IgD-negative memory B cell (primary cell): Measurements from ENCODE around the gene FNDC3B. TPM values are rescaled to one million over a fixed set of nuclear protein-coding genes. Genes with fewer than 3 reads are reported as not detected.

ENCODE experiments used
- H3K27ac Mint-ChIP-seq, 3 donors: one replicate each; pipeline ENCODE4 v1.8.0; 2020 to 2022; ENCODE audit warnings: mild to moderate bottlenecking in 3 of 3, mixed read lengths in 3 of 3, moderate library complexity in 1 of 3
- H3K27me3 Mint-ChIP-seq: one replicate; pipeline ENCODE4 v1.8.0; 2021; ENCODE audit warnings: mixed read lengths
- H3K36me3 Mint-ChIP-seq: one replicate; pipeline ENCODE4 v1.8.0; 2020; ENCODE audit warnings: mild to moderate bottlenecking, mixed read lengths
- H3K4me1 Mint-ChIP-seq, 3 donors: one replicate each; pipeline ENCODE4 v1.8.0; 2020 to 2022; ENCODE audit warnings: mixed read lengths in 3 of 3, mild to moderate bottlenecking in 1 of 3
- H3K4me3 Mint-ChIP-seq, 4 donors: one replicate each; pipeline ENCODE4 v1.8.0; 2020 to 2022; ENCODE audit warnings: mild to moderate bottlenecking in 4 of 4, mixed read lengths in 4 of 4, moderate library complexity in 3 of 4
- H3K9me3 Mint-ChIP-seq, 3 donors: one replicate each; pipeline ENCODE4 v1.8.0; 2020 to 2021; ENCODE audit warnings: mixed read lengths in 3 of 3, mild to moderate bottlenecking in 1 of 3
- polyA plus RNA-seq: library from polyadenylated mRNA; unstranded; fragments of 300-500 nt; fragmentation: Illumina TruSeq; gene quantifications from one replicate; pipeline ENCODE4 v1.2.3, GENCODE V29; 2021

Gene FNDC3B
- polyA plus RNA-seq, 1 donor from 2014 or later = 3.5 TPM

DNA sequence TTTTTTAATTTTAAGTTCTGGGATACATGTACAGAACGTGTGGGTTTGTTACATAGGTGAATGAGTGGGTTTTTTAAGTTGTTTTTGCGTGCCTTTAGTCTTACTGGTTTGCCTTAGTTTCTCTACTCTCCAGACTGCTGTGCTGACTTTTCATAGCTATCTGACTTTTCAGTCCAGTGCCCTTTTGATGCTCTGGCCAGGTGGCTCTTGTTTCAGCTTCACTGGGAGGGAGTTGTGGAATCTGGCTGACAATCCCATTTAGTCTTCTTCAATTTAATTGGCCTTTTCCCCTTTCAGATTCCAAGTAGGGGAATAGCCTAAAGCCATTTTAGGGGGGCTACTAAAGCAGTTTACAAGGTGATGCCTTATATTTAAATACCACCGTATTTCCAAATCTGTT, 30.1 kb downstream of the FNDC3B start:
- no peak overlapping the region for H3K4me3 Mint-ChIP-seq
- peaks cover 1% of the 10 kb centered on the region for H3K36me3 Mint-ChIP-seq
- H3K27me3 Mint-ChIP-seq = no peaks in the 10 kb centered on the region
- peaks cover 0 to 5% (median 2%) of the 10 kb centered on the region in 3 donors for H3K9me3 Mint-ChIP-seq
- H3K4me1 Mint-ChIP-seq = peaks cover 0 to 2% (median 0%) of the 10 kb centered on the region in 3 donors
- H3K27ac Mint-ChIP-seq = no peak overlapping the region

GRCh38 chr3:172070269-172070668, 30.9 kb downstream of the FNDC3B start:
- H3K27ac Mint-ChIP-seq = no peak overlapping the region
- no peaks in the 10 kb centered on the region for H3K27me3 Mint-ChIP-seq
- peaks cover 0 to 2% (median 0%) of the 10 kb centered on the region in 3 donors for H3K9me3 Mint-ChIP-seq
- H3K4me3 Mint-ChIP-seq = no peak overlapping the region
- H3K36me3 Mint-ChIP-seq = peaks cover 1% of the 10 kb centered on the region
- H3K4me1 Mint-ChIP-seq = peaks cover 0 to 2% (median 0%) of the 10 kb centered on the region in 3 donors

GRCh38 chr3:172070802-172071201, 31.4 kb downstream of the FNDC3B start:
- Mint-ChIP-seq H3K9me3 (peaks cover 0 to 2% (median 0%) of the 10 kb centered on the region in 3 donors), H3K27me3 (no peaks in the 10 kb centered on the region), H3K4me3 (no peak overlapping the region), H3K36me3 (peaks cover 3% of the 10 kb centered on the region), H3K27ac (no peak overlapping the region), H3K4me1 (peaks cover 0 to 2% (median 0%) of the 10 kb centered on the region in 3 donors)

GRCh38 chr3:172071780-172072330, 32.5 kb downstream of the FNDC3B start:
- Mint-ChIP-seq H3K36me3 (peaks cover 3% of the 10 kb centered on the region), H3K4me3 (no peak overlapping the region), H3K27ac (peak overlapping the region in 1 of 3 donors; percentile 13), H3K4me1 (peaks cover 0 to 2% (median 0%) of the 10 kb centered on the region in 3 donors), H3K27me3 (no peaks in the 10 kb centered on the region), H3K9me3 (peaks cover 0 to 2% (median 0%) of the 10 kb centered on the region in 3 donors)

DNA sequence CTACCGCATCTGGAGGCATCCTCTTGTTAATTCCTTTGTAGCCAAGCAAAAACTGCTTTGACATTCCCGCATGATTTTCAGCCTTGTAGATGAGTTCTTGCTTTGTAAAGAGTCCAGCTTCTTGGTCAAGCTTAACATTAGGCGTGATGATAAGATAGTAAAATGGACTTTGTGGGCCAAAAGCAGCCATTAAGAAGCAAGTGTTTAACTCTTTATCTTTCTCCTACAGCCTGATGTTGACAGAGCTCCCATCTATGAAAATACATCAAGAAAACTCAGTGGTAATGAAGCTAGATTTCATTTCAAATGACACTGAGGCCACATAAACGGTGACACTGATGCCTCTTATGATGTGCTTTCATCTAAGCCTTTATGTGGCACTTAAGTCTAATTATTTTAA, 33.2 kb downstream of the FNDC3B start:
- H3K27ac Mint-ChIP-seq = peak overlapping the region in 1 of 3 donors; percentile 7
- peaks cover 5% of the 10 kb centered on the region for H3K36me3 Mint-ChIP-seq

DNA sequence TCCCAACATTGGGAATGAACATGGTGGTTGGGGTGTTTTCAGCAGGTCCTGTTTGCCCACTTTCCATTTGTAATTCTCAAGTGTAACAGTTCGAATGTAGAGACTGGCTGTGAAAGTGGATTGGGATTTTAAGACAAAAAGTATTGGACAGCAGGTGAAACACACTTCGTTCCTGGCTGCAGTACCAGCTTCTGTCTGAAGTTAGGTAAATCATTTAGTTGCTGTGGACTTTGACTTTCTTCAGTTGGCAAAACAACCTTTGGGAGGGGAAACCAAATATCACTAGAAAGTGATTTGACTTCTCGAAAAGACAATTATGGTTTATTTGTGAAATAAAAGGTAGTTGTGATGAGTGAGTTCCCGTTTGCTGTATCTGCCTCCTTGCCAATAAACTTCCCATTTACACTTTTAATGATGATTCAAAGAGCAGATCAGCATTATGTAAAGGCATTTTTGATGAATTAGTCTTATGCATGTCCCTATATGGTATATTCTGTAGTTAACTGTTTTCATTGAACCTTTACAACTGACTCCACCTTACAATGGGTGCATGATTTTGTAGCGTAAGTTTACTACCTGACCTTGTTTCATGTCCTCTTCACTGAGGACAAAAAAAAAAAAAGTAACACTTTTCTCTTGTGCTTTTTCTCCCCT, 34.0 kb downstream of the FNDC3B start:
- Mint-ChIP-seq H3K27me3 (no peaks in the 10 kb centered on the region), H3K9me3 (peaks cover 0 to 2% (median 0%) of the 10 kb centered on the region in 3 donors), H3K36me3 (peaks cover 7% of the 10 kb centered on the region), H3K4me1 (no peaks in the 10 kb centered on the region), H3K4me3 (no peak overlapping the region), H3K27ac (no peak overlapping the region)

More for the DNA sequence above, 33.2 kb downstream of the FNDC3B start:
- Mint-ChIP-seq H3K4me1 (no peaks in the 10 kb centered on the region), H3K4me3 (no peak overlapping the region), H3K9me3 (peaks cover 0 to 2% (median 0%) of the 10 kb centered on the region in 3 donors), H3K27me3 (no peaks in the 10 kb centered on the region)

DNA sequence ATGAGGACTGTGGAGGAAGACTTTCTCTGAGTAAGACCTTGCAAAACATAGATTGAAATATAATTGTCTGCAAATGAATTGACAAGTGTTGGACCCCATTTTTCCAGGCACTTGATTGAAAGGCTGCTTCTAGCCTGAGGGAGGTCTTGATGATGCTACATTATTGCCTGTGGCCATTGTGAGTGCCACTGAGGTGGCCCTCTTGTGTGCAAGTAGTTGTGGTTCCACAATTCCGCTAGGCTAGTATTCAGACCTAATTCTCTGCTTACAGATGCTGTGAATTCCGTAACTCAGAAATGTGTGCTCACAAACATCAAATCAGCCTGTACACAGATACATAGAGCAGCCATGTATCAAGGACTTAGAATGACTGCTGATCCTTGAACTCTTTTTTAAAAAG, 34.7 kb downstream of the FNDC3B start:
- H3K4me1 Mint-ChIP-seq = no peaks in the 10 kb centered on the region
- no peak overlapping the region for H3K4me3 Mint-ChIP-seq

GRCh38 chr3:172074586-172074985, 35.2 kb downstream of the FNDC3B start:
- Mint-ChIP-seq H3K27ac (no peak overlapping the region), H3K36me3 (peaks cover 6% of the 10 kb centered on the region), H3K4me1 (no peaks in the 10 kb centered on the region), H3K4me3 (no peak overlapping the region), H3K9me3 (peaks cover 0 to 2% (median 0%) of the 10 kb centered on the region in 3 donors), H3K27me3 (no peaks in the 10 kb centered on the region)

More for the DNA sequence above, 34.7 kb downstream of the FNDC3B start:
- Mint-ChIP-seq H3K9me3 (peaks cover 0 to 2% (median 0%) of the 10 kb centered on the region in 3 donors), H3K36me3 (peaks cover 7% of the 10 kb centered on the region), H3K27ac (no peak overlapping the region), H3K27me3 (no peaks in the 10 kb centered on the region)

DNA sequence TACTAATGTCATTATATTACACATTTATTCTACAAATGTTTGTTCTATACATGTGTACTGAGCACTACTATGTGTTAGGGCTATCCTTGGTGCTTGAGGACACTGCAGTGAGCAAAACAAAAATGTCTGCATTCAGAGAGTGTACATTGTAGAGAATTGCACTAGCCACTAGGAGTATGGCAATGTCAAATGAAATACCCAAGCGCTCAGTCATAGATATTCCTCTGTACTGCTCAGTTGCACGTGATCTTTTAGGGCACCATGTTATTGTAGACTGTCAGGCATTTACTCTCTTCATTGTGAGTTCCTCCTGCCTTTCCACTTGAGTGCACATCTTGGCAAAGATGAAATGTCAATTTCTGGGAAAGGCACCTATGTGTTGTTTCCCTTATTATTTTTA, 36.8 kb downstream of the FNDC3B start:
- Mint-ChIP-seq H3K4me3 (no peak overlapping the region), H3K27ac (no peak overlapping the region), H3K9me3 (no peaks in the 10 kb centered on the region), H3K27me3 (no peaks in the 10 kb centered on the region), H3K36me3 (peaks cover 6% of the 10 kb centered on the region), H3K4me1 (no peaks in the 10 kb centered on the region)

DNA sequence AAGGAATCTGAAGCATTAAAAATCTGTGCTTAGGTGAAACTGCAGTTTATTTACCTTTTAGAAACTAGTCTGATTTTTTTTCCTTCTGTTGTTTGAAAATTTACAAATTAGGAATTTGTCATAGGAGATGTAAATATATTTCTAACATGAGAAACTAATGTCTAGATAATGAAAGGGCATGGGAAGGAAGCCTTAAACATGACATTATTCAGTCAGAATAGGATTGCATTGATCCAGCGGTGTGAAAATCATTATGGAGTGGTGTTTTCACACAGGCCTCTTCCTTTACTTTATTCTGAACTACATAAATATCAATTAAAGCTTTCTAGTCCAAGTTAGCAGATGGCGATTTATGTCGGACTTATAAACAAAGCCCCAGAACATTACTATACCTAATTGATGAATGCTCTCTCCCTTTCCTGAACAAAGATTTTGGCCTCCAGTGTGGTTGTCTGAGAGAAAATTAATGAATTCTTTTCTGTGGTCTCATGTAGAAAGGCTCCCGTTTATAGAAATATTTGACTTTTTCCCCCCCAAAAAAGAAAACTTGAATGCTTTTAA, 37.9 kb downstream of the FNDC3B start:
- H3K9me3 Mint-ChIP-seq = no peaks in the 10 kb centered on the region
- H3K4me3 Mint-ChIP-seq = no peak overlapping the region
- H3K27ac Mint-ChIP-seq = no peak overlapping the region
- H3K4me1 Mint-ChIP-seq = no peaks in the 10 kb centered on the region
- H3K36me3 Mint-ChIP-seq = peaks cover 6% of the 10 kb centered on the region
- no peaks in the 10 kb centered on the region for H3K27me3 Mint-ChIP-seq

GRCh38 chr3:172078244-172078643, 38.9 kb downstream of the FNDC3B start:
- Mint-ChIP-seq H3K27me3 (no peaks in the 10 kb centered on the region), H3K4me1 (no peaks in the 10 kb centered on the region), H3K9me3 (no peaks in the 10 kb centered on the region), H3K27ac (peak overlapping the region in 1 of 3 donors; percentile 62), H3K36me3 (peaks cover 6% of the 10 kb centered on the region), H3K4me3 (no peak overlapping the region)

DNA sequence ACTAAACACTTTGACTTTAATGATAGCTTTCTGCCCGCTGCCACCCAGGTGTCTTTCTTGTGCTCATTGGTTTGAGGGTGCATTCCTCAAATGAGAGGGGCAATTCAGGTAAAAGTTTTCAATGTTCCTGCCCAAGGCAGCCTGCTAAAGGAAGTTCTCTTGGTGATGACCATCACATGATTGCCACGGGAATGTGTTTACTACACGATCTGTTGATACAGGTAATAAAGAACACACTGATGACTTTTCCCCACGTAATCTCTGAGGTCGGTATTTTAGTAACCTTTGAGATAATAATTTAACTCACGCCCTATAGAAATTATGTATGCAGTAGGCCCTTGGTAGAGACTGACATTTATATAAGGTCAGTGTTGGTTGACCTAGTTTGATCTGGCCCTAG, 39.3 kb downstream of the FNDC3B start:
- H3K9me3 Mint-ChIP-seq = no peaks in the 10 kb centered on the region
- peak overlapping the region in 1 of 3 donors; percentile 62 for H3K27ac Mint-ChIP-seq
- peaks cover 6% of the 10 kb centered on the region for H3K36me3 Mint-ChIP-seq
- no peaks in the 10 kb centered on the region for H3K4me1 Mint-ChIP-seq
- H3K4me3 Mint-ChIP-seq = no peak overlapping the region
- no peaks in the 10 kb centered on the region for H3K27me3 Mint-ChIP-seq

DNA sequence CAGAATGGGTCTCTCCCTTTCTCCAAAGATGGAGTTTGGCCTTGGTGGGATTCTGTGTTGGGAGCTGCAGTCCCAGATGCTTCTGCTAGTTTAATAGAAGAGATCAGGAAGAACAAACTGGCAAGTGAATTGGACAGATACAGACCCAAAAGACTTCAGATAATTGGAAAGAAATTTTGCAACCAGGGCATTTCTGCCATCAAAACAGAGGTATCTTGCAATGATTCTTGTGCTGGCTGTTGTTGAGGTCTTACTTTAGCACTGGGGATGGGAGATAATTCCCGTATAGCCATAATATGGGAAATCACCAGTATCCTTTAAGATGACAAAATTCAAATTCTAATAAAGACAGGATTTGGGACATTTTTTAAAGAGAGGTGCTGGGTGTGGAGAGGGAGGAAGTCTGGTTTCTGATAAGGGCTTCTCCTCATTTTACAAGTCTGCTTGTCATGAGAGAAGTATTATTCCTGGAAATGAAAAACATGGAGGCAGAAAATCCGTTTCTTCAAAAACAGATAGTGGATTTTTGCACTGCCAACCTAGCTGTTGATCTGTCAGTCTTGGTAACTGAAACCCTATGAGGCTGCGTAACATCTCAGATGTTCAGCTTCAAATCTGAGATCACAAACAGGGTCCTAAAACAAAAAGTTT, 40.1 kb downstream of the FNDC3B start:
- Mint-ChIP-seq H3K27ac (no peak overlapping the region), H3K9me3 (no peaks in the 10 kb centered on the region)

DNA sequence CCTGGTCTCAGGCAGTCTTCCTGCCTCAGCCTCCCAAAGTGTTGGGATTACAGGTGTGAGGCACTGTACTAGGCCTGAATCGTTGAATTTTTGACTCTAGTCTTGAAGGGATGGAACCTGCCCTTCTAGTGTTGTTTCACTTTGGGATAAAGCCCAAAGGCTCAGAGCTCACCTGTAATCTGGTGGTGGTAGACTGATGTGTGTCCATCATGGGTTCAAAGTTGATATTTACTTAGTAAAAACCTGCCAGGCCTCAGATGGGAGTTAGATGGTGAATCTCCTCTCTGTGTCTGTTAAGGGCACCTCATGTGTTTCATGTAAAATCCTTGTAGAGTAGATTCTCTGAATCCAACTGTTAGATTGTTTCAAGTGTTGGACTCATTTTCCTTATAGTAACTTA, 41.1 kb downstream of the FNDC3B start:
- Mint-ChIP-seq H3K27me3 (no peaks in the 10 kb centered on the region), H3K27ac (no peak overlapping the region), H3K4me1 (no peaks in the 10 kb centered on the region), H3K36me3 (peaks cover 6% of the 10 kb centered on the region), H3K4me3 (no peak overlapping the region), H3K9me3 (peaks cover 0 to under 1% (median 0%) of the 10 kb centered on the region in 3 donors)

More for the DNA sequence above, 40.1 kb downstream of the FNDC3B start:
- Mint-ChIP-seq H3K27me3 (no peaks in the 10 kb centered on the region), H3K36me3 (peaks cover 6% of the 10 kb centered on the region), H3K4me1 (no peaks in the 10 kb centered on the region), H3K4me3 (no peak overlapping the region)

- H3K4me1 Mint-ChIP-seq = no peaks in the 10 kb centered on the region
- H3K27ac Mint-ChIP-seq = no peak overlapping the region
- peaks cover 2% of the 10 kb centered on the region for H3K36me3 Mint-ChIP-seq
- H3K9me3 Mint-ChIP-seq = peaks cover 0 to 3% (median 0%) of the 10 kb centered on the region in 3 donors
- no peaks in the 10 kb centered on the region for H3K27me3 Mint-ChIP-seq
- no peak overlapping the region for H3K4me3 Mint-ChIP-seq
These were observed 42.9 kb downstream of the FNDC3B start for GRCh38 chr3:172082269-172082668.
